Dendritic cell treated with granulocyte-macrophage colony-stimulating factor and Interleukin-4, amounts not matched to agents 40 ng/mL and 50 ng/mL, for 4 days (primary cell): ENCODE results near the gene FAM163A.

Experiments
- H3K27ac Mint-ChIP-seq: one replicate; pipeline ENCODE4 v1.8.0; 2022; ENCODE audit warnings: mild to moderate bottlenecking, mixed read lengths
- H3K27me3 Mint-ChIP-seq: one replicate; pipeline ENCODE4 v1.8.0; 2022; ENCODE audit warnings: mild to moderate bottlenecking, mixed read lengths
- H3K36me3 Mint-ChIP-seq: one replicate; pipeline ENCODE4 v1.8.0; 2022; ENCODE audit warnings: low read depth, mixed read lengths
- H3K4me1 Mint-ChIP-seq: one replicate; pipeline ENCODE4 v1.8.0; 2022; ENCODE audit warnings: low read depth, mixed read lengths
- H3K4me3 Mint-ChIP-seq: one replicate; pipeline ENCODE4 v1.8.0; 2022; ENCODE audit warnings: mild to moderate bottlenecking, moderate library complexity, mixed read lengths
- H3K9me3 Mint-ChIP-seq: one replicate; pipeline ENCODE4 v1.8.0; 2022; ENCODE audit warnings: mixed read lengths
- intact Hi-C: fragments of 100-400 bp; cut with micrococcal nuclease; formaldehyde crosslinking; loops from one replicate; pipeline ENCODE4 v1.15.0; 2022

FAM163A gene

GRCh38 chr1:179767177-179767581, 24.1 kb downstream of the FAM163A start:
- H3K27ac Mint-ChIP-seq, result no peak overlapping the region
- no peaks in the 10 kb centered on the region for H3K36me3 Mint-ChIP-seq
- H3K27me3 Mint-ChIP-seq, result peaks cover 4% of the 10 kb centered on the region
- peaks cover 6% of the 10 kb centered on the region for H3K4me1 Mint-ChIP-seq
- H3K4me3 Mint-ChIP-seq, result no peak overlapping the region
- no peaks in the 10 kb centered on the region for H3K9me3 Mint-ChIP-seq
- intact Hi-C loops, result no loop called here

DNA sequence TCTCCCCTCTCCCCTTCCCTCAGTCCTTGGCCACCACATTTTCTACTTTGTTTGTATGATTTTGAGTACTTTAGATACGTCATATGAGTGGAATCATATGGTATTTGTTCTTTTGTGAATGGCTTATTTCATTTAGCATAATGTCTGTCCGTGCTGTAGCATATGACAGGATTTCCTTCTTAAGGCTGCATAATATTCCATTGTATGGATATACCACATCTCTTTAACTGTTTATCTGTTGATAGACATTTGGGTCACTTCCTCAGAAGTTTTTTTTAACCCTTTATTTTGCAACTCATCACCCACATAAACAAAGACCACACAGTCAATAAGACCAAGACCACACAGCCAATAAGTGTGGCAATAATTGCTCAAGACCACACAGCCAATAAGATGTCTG, 24.9 kb downstream of the FAM163A start:
- H3K4me1 Mint-ChIP-seq, result peaks cover 6% of the 10 kb centered on the region
- no peak overlapping the region for H3K4me3 Mint-ChIP-seq
- no peak overlapping the region for H3K27ac Mint-ChIP-seq
- intact Hi-C loops, result no loop called here
- H3K9me3 Mint-ChIP-seq, result no peaks in the 10 kb centered on the region
- H3K36me3 Mint-ChIP-seq, result no peaks in the 10 kb centered on the region
- peaks cover 3% of the 10 kb centered on the region for H3K27me3 Mint-ChIP-seq

- intact Hi-C loops, result no loop called here
- no peaks in the 10 kb centered on the region for H3K36me3 Mint-ChIP-seq
- H3K4me1 Mint-ChIP-seq, result peaks cover 6% of the 10 kb centered on the region
- H3K27me3 Mint-ChIP-seq, result peaks cover 3% of the 10 kb centered on the region
- H3K9me3 Mint-ChIP-seq, result no peaks in the 10 kb centered on the region
- no peak overlapping the region for H3K4me3 Mint-ChIP-seq
- H3K27ac Mint-ChIP-seq, result no peak overlapping the region
Observed at GRCh38 chr1:179770887-179771502, 27.9 kb downstream of the FAM163A start.

- H3K27me3 Mint-ChIP-seq, result peaks cover 3% of the 10 kb centered on the region
- H3K27ac Mint-ChIP-seq, result no peak overlapping the region
- no peaks in the 10 kb centered on the region for H3K36me3 Mint-ChIP-seq
- intact Hi-C loops, result no loop called here
- peaks cover 6% of the 10 kb centered on the region for H3K4me1 Mint-ChIP-seq
- no peaks in the 10 kb centered on the region for H3K9me3 Mint-ChIP-seq
- no peak overlapping the region for H3K4me3 Mint-ChIP-seq
Observed at GRCh38 chr1:179773264-179773663, 30.2 kb downstream of the FAM163A start.

- H3K4me3 Mint-ChIP-seq, result no peak overlapping the region
- H3K9me3 Mint-ChIP-seq, result no peaks in the 10 kb centered on the region
- no peak overlapping the region for H3K27ac Mint-ChIP-seq
- H3K36me3 Mint-ChIP-seq, result no peaks in the 10 kb centered on the region
- intact Hi-C loops, result no loop called here
- peaks cover 6% of the 10 kb centered on the region for H3K4me1 Mint-ChIP-seq
- peaks cover 3% of the 10 kb centered on the region for H3K27me3 Mint-ChIP-seq
Observed at GRCh38 chr1:179774000-179774399, 30.9 kb downstream of the FAM163A start.

DNA sequence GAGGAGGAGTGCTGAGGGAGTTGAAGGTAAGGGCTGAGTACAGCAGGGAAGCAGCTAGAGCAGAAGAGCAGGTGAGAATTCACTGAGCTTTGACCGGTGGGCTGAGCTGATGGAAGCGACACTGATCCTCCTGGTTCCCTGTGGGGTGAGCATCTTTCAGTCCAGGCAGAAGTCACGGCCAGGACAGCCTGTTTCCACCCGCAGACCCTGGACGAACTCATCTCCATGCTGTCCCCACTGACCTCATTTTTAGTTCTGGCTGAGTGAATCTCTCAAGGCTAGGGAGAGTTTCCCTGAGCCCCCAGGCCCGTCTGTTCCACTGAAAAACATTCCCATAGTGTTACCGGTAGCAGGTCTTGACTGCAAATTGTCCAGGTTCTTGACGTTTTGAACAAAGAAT, 31.5 kb downstream of the FAM163A start:
- Mint-ChIP-seq H3K27ac (no peak overlapping the region), H3K9me3 (no peaks in the 10 kb centered on the region), H3K36me3 (no peaks in the 10 kb centered on the region), H3K27me3 (peaks cover 3% of the 10 kb centered on the region), H3K4me1 (peaks cover 6% of the 10 kb centered on the region), H3K4me3 (no peak overlapping the region)
- intact Hi-C loops, result no loop called here

DNA sequence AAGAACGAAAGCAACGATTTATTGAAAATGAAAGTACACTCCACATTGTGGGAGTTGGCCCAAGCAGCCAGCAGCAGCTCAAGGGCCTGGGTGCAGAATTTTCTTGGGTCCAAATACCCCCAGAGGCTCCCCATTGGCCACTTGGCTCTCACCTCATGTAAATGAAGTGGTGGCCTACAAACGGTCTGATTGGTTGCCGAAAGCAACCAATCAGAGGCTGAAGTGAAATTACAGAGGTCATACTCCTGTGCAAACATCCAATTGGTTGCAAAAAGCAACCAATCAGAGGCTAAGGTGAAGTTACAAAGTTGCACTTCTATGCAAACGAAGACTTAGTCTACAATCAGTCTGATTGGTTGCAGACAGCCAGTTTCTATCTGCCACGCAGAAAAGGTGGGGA, 31.9 kb downstream of the FAM163A start:
- Mint-ChIP-seq H3K4me1 (peaks cover 6% of the 10 kb centered on the region), H3K36me3 (no peaks in the 10 kb centered on the region), H3K9me3 (no peaks in the 10 kb centered on the region), H3K27me3 (peaks cover 3% of the 10 kb centered on the region), H3K4me3 (no peak overlapping the region), H3K27ac (no peak overlapping the region)
- intact Hi-C loops, result no loop called here

GRCh38 chr1:179776831-179777230, 33.7 kb downstream of the FAM163A start:
- intact Hi-C loops, result no loop called here
- Mint-ChIP-seq H3K36me3 (no peaks in the 10 kb centered on the region), H3K9me3 (no peaks in the 10 kb centered on the region), H3K4me1 (no peaks in the 10 kb centered on the region), H3K27me3 (peaks cover 6% of the 10 kb centered on the region), H3K27ac (no peak overlapping the region), H3K4me3 (no peak overlapping the region)

- Mint-ChIP-seq H3K36me3 (no peaks in the 10 kb centered on the region), H3K27me3 (peaks cover 4% of the 10 kb centered on the region), H3K27ac (no peak overlapping the region), H3K4me1 (no peaks in the 10 kb centered on the region), H3K9me3 (no peaks in the 10 kb centered on the region), H3K4me3 (no peak overlapping the region)
- intact Hi-C loops, result no loop called here
Observed at GRCh38 chr1:179777731-179778130, 34.6 kb downstream of the FAM163A start.

DNA sequence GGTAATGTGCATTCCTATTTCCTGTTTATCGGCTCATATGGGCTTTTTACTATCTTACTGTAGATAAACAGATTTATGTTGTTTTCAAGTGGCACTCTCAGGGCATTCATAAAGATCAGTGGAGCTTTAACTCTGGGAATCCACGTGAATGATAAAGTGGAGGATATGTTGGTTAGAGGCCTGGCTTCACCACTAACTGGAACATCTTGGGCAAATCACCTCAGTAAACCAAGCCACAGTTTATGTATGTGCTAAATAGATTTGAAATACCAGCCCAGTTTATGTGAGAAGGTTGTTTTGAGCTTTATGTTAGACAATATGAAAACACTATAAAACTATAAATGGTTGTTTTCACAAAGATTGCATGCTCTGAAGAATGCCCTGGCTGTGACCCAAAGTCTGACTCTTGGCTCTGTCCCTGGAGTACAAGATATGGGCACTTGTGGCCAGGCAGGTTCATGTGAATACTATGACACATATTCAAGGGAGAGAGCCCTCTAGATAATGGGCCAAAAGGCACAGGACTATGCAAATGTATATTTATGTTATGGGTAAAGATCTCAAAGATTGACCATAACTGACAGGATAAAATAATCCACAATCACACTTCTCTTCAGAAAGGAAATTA, 36.7 kb downstream of the FAM163A start:
- Mint-ChIP-seq H3K4me1 (no peaks in the 10 kb centered on the region), H3K4me3 (no peak overlapping the region), H3K9me3 (no peaks in the 10 kb centered on the region), H3K27ac (no peak overlapping the region), H3K36me3 (no peaks in the 10 kb centered on the region), H3K27me3 (peaks cover 4% of the 10 kb centered on the region)
- intact Hi-C loops, result no loop called here

DNA sequence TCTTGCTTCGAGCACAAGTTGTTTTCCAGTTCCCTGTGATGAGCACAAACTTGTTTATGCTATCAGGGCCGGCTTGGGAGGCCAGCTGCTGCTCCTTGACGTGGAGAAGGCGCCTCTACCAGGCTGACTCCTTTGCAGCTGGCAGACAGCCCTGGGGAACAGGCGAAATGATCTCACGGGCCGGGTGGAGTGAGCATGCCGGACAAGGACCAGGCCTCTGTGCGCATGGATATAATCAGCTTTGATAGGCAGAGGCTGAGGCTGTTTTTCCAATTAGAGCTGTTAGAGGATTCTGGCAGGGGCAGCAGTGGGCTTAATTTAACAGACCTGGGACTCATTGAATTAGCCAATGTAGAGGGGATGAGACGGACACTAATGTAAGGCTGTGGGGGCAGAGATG, 38.9 kb downstream of the FAM163A start:
- Mint-ChIP-seq H3K4me3 (no peak overlapping the region), H3K36me3 (no peaks in the 10 kb centered on the region), H3K4me1 (no peaks in the 10 kb centered on the region), H3K9me3 (no peaks in the 10 kb centered on the region), H3K27ac (no peak overlapping the region), H3K27me3 (peaks cover 6% of the 10 kb centered on the region)
- intact Hi-C loops, result no loop called here

DNA sequence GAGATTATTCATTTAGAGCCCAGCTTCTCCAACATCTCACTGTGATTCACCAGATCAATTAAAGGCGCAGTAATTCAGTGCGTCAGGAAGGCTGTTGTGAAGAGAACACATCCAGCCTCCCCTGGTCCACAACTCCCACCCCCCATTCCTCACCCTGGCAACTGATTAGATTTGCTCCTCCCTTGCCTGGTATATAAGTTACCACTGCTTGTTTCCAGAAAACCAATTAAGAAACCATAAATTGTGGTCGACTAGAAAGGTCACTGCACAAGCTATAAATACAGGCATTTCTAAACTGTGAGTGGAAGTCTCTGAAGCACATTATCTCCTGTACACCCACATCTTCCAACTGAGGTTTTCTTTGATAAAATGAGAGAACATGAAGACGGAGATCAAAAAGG, 41.9 kb downstream of the FAM163A start:
- Mint-ChIP-seq H3K4me3 (no peak overlapping the region), H3K27ac (no peak overlapping the region), H3K36me3 (no peaks in the 10 kb centered on the region), H3K9me3 (no peaks in the 10 kb centered on the region), H3K27me3 (peaks cover 7% of the 10 kb centered on the region), H3K4me1 (no peaks in the 10 kb centered on the region)
- intact Hi-C loops, result no loop called here

GRCh38 chr1:179785728-179786127, 42.6 kb downstream of the FAM163A start:
- H3K27me3 Mint-ChIP-seq, result peaks cover 7% of the 10 kb centered on the region
- no peak overlapping the region for H3K4me3 Mint-ChIP-seq
- H3K9me3 Mint-ChIP-seq, result no peaks in the 10 kb centered on the region
- no peak overlapping the region for H3K27ac Mint-ChIP-seq
- H3K4me1 Mint-ChIP-seq, result no peaks in the 10 kb centered on the region
- intact Hi-C loops, result no loop called here
- H3K36me3 Mint-ChIP-seq, result no peaks in the 10 kb centered on the region

DNA sequence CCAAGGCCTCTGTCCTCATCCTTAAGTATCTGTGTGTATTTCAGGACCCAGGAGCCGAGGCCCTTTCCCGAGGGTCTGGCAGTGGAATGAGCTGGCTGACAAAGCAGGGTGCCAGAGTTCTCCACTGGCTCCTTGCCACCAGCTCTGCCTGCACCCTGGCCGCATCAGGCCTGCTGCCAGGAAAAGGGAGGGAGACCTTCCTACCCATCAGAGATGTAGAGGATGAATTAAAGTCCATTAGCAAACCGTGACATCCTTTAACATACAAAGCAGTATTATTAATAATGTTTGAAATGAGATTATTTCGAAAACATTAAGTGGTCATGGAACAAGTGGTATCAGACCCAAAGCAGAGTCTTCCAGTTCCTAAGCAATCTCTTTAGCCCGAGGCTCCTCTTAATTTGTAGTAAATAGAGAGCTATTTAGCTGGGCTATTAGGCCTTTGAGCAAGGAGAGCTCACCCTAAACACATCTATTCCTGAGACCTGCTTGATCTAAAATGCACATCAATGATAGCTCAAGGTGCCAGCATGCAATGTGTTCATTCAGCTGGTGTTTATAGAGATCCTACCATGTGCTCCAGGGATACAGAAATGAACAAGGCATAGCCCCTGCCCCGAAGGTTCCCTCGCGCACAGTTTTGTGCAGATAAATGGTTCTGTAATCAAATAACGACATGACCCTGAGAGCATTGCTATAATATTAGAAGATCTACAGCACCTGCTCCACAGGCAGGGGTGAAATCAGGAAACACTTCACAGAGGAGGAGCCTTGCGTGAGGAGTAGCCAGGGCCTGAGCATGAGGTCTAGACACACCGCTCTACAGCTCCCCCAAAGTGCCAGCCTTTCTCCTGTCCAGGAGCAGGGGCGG, 44.0 kb downstream of the FAM163A start:
- intact Hi-C loops, result no loop called here
- no peak overlapping the region for H3K4me3 Mint-ChIP-seq
- peaks cover 3% of the 10 kb centered on the region for H3K27me3 Mint-ChIP-seq
- H3K27ac Mint-ChIP-seq, result no peak overlapping the region
- H3K36me3 Mint-ChIP-seq, result no peaks in the 10 kb centered on the region
- H3K4me1 Mint-ChIP-seq, result no peaks in the 10 kb centered on the region
- H3K9me3 Mint-ChIP-seq, result no peaks in the 10 kb centered on the region
